Endothelial cell of umbilical vein (primary cell): ENCODE results near the gene CCDC191.

Source experiments
- CTCF ChIP-seq, 2 donors: IDR thresholded peaks; 1 replicate in 1 of 2; 2 replicates in 1 of 2; pipeline ENCODE4 v1.5.1; 2011; ENCODE audit warnings: low read length in 2 of 2, mild to moderate bottlenecking in 2 of 2, moderate library complexity in 2 of 2, control low read depth in 1 of 2, inconsistent platforms in 1 of 2, low read depth in 1 of 2; ENCODE audit not compliant: insufficient read depth in 1 of 2; ENCODE audit errors: extremely low read depth in 1 of 2
- EZH2 ChIP-seq: IDR thresholded peaks from 2 replicates; pipeline ENCODE4 v1.6.1; 2012; ENCODE audit warnings: borderline replicate concordance, low read depth, mild to moderate bottlenecking, moderate library complexity, low read length, inconsistent platforms; ENCODE audit not compliant: severe bottlenecking
- POLR2A ChIP-seq: IDR thresholded peaks from 2 replicates; pipeline ENCODE4 v1.6.1; 2012; ENCODE audit warnings: low read depth, mild to moderate bottlenecking, control low read depth, low read length
- TF ChIP-seq, protein P1 (sequence below): IDR thresholded peaks from 2 replicates; pipeline ENCODE4 v1.6.1; 2011; ENCODE audit not compliant: insufficient read depth, insufficient read length

- TF ChIP-seq, protein P1, sequence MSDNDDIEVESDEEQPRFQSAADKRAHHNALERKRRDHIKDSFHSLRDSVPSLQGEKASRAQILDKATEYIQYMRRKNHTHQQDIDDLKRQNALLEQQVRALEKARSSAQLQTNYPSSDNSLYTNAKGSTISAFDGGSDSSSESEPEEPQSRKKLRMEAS, result no peak
- no peak for TF ChIP-seq CTCF (IDR thresholded peaks at IDR 0.05; ENCODE audit: extremely low read depth in 1 of 2, insufficient read depth in 1 of 2, low read depth in 1 of 2, low read length in 2 of 2)
- TF ChIP-seq POLR2A, result no peak
- no peak for TF ChIP-seq EZH2
Observed at GRCh38 chr3:114005481-114005880, 50.8 kb downstream of the CCDC191 start.
